Measurements from ENCODE around the gene EEF1A1.
"Not testable (repeated sequence)": the region's sequence is repeated elsewhere in the genome, so short reads cannot be mapped to it uniquely, and the experiment has no call there.

DNA sequence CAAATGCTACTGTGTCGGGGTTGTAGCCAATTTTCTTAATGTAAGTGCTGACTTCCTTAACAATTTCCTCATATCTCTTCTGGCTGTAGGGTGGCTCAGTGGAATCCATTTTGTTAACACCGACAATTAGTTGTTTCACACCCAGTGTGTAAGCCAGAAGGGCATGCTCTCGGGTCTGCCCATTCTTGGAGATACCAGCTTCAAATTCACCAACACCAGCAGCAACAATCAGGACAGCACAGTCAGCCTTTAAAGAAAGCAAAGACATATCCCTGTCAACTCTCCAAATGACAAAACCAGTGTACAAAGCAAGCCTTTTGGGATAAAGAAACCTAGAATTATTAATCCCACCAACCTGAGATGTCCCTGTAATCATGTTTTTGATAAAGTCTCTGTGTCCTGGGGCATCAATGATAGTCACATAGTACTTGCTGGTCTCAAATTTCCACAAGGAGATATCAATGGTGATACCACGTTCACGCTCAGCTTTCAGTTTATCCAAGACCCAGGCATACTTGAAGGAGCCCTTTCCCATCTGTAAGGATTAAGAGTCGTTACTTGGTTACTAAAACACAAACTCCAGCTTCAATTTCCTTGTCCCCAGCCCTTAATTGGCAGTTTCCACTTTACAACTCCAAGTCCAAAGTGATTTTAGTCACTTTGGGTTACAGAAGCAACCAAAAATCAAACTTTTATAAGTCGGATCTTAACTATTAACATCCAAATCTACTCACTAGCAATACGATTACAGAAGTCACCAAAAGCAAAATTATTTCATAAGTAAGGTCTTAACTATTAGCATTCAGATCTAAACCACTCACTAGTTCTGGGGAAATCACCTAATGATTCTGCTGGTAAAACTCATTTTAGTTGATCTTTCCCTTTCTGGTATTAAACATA lies 1.6 kb downstream of the EEF1A1 start:
- TF ChIP-seq, protein P1, sequence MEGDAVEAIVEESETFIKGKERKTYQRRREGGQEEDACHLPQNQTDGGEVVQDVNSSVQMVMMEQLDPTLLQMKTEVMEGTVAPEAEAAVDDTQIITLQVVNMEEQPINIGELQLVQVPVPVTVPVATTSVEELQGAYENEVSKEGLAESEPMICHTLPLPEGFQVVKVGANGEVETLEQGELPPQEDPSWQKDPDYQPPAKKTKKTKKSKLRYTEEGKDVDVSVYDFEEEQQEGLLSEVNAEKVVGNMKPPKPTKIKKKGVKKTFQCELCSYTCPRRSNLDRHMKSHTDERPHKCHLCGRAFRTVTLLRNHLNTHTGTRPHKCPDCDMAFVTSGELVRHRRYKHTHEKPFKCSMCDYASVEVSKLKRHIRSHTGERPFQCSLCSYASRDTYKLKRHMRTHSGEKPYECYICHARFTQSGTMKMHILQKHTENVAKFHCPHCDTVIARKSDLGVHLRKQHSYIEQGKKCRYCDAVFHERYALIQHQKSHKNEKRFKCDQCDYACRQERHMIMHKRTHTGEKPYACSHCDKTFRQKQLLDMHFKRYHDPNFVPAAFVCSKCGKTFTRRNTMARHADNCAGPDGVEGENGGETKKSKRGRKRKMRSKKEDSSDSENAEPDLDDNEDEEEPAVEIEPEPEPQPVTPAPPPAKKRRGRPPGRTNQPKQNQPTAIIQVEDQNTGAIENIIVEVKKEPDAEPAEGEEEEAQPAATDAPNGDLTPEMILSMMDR (IDR thresholded peaks at IDR 0.05): not testable (repeated sequence)
- TF ChIP-seq POLR2A (IDR thresholded peaks at IDR 0.05): not testable (repeated sequence)
